ENCODE measurements around the gene NAV3. TPM values are rescaled to one million over a fixed set of nuclear protein-coding genes. Genes with fewer than 3 reads are reported as not detected.

The NAV3 gene
- total and polyA plus RNA-seq, 4 donors: 0.22 to 1.7 (median 0.71) TPM

DNA sequence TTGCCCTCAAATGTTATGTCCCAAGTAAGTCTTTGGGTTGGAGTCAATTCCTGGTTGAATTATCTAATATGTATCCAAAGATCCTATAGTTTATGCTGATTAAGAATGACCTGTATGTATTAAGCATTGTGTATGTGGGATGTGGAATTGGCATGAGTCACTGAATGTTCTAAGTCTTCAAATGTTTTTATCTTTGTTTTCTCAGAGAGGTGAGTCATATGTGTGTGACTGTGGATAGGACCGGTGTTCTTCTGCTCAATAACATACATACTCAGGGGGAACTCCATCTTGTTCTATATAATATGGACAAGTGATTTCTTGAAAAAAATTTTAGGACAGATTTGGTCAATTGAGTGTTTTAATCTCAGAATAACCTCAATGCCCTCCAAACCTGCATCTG is 57.9 kb downstream of the NAV3 start:
- H3K4me1 ChIP-seq (ENCODE audit: control insufficient read depth in 4 of 4, insufficient read depth in 4 of 4, low read length in 3 of 4): peaks cover 0 to 4% (median 2%) of the 10 kb centered on the region in 4 donors
- no peak overlapping the region for H3K4me3 ChIP-seq (ENCODE audit: low read depth in 1 of 3, low read length in 3 of 3)
- no peaks in the 10 kb centered on the region for H3K36me3 ChIP-seq (ENCODE audit: control insufficient read depth in 4 of 4, insufficient read depth in 3 of 4, low read depth in 1 of 4, low read length in 3 of 4)
- no peaks in the 10 kb centered on the region for H3K27me3 ChIP-seq (ENCODE audit: control insufficient read depth in 4 of 4, insufficient read depth in 4 of 4, low read length in 3 of 4)
- no peak overlapping the region for H3K9ac ChIP-seq (ENCODE audit: low read depth in 1 of 2, low read length in 2 of 2)
- TF ChIP-seq RXRA (IDR thresholded peaks at IDR 0.05): no peak
- no peaks in the 10 kb centered on the region for H3K9me3 ChIP-seq (ENCODE audit: control insufficient read depth in 4 of 4, low read length in 3 of 4)
- WGBS: 83% methylated on average over 1 of the region's 1 CpG
- H3K27ac ChIP-seq (ENCODE audit: low read depth in 1 of 2, low read length in 2 of 2): no peak overlapping the region
- DNase-seq (ENCODE audit: low spot score): no peak

- no peak for DNase-seq (ENCODE audit: low spot score)
- Histone ChIP-seq H3K27ac (ENCODE audit: low read depth in 1 of 2, low read length in 2 of 2) (no peak overlapping the region), H3K4me1 (ENCODE audit: control insufficient read depth in 4 of 4, insufficient read depth in 4 of 4, low read length in 3 of 4) (peaks cover 1 to 15% (median 10%) of the 10 kb centered on the region in 4 donors), H3K4me3 (ENCODE audit: low read depth in 1 of 3, low read length in 3 of 3) (no peak overlapping the region), H3K9me3 (ENCODE audit: control insufficient read depth in 4 of 4, low read length in 3 of 4) (no peaks in the 10 kb centered on the region), H3K27me3 (ENCODE audit: control insufficient read depth in 4 of 4, insufficient read depth in 4 of 4, low read length in 3 of 4) (no peaks in the 10 kb centered on the region), H3K36me3 (ENCODE audit: control insufficient read depth in 4 of 4, insufficient read depth in 3 of 4, low read depth in 1 of 4, low read length in 3 of 4) (no peaks in the 10 kb centered on the region), H3K9ac (ENCODE audit: low read depth in 1 of 2, low read length in 2 of 2) (no peak overlapping the region)
- TF ChIP-seq FOXA2 (IDR thresholded peaks at IDR 0.05): no peak
- TF ChIP-seq ZBTB33 (IDR thresholded peaks at IDR 0.05): no peak
- TF ChIP-seq, protein P1, sequence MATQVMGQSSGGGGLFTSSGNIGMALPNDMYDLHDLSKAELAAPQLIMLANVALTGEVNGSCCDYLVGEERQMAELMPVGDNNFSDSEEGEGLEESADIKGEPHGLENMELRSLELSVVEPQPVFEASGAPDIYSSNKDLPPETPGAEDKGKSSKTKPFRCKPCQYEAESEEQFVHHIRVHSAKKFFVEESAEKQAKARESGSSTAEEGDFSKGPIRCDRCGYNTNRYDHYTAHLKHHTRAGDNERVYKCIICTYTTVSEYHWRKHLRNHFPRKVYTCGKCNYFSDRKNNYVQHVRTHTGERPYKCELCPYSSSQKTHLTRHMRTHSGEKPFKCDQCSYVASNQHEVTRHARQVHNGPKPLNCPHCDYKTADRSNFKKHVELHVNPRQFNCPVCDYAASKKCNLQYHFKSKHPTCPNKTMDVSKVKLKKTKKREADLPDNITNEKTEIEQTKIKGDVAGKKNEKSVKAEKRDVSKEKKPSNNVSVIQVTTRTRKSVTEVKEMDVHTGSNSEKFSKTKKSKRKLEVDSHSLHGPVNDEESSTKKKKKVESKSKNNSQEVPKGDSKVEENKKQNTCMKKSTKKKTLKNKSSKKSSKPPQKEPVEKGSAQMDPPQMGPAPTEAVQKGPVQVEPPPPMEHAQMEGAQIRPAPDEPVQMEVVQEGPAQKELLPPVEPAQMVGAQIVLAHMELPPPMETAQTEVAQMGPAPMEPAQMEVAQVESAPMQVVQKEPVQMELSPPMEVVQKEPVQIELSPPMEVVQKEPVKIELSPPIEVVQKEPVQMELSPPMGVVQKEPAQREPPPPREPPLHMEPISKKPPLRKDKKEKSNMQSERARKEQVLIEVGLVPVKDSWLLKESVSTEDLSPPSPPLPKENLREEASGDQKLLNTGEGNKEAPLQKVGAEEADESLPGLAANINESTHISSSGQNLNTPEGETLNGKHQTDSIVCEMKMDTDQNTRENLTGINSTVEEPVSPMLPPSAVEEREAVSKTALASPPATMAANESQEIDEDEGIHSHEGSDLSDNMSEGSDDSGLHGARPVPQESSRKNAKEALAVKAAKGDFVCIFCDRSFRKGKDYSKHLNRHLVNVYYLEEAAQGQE (IDR thresholded peaks at IDR 0.05): no peak
- TF ChIP-seq GABPA (IDR thresholded peaks at IDR 0.05 in 1 of 2, conservative IDR thresholded peaks at IDR 0.05 in 1 of 2): no peak
- no peak for TF ChIP-seq HNF4G (IDR thresholded peaks at IDR 0.05)
- no peak for TF ChIP-seq FOXA1 (IDR thresholded peaks at IDR 0.05)
- TF ChIP-seq CTCF (IDR thresholded peaks at IDR 0.05; ENCODE audit: low read depth, low read length, missing input control): no peak
- no peak for TF ChIP-seq RAD21 (IDR thresholded peaks at IDR 0.05)
- TF ChIP-seq MAX (IDR thresholded peaks at IDR 0.05): no peak
- TF ChIP-seq, protein P2, sequence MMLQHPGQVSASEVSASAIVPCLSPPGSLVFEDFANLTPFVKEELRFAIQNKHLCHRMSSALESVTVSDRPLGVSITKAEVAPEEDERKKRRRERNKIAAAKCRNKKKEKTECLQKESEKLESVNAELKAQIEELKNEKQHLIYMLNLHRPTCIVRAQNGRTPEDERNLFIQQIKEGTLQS (IDR thresholded peaks at IDR 0.05): no peak
- TF ChIP-seq TAF1 (conservative IDR thresholded peaks at IDR 0.05): no peak
- no peak for TF ChIP-seq NR2F2 (IDR thresholded peaks at IDR 0.05)
- no peak for TF ChIP-seq YY1 (IDR thresholded peaks at IDR 0.05)
- TF ChIP-seq RXRA (IDR thresholded peaks at IDR 0.05): no peak
- TF ChIP-seq JUND (IDR thresholded peaks at IDR 0.05): no peak
- TF ChIP-seq HNF4A (conservative IDR thresholded peaks at IDR 0.05): no peak
- TF ChIP-seq EGR1 (IDR thresholded peaks at IDR 0.05; ENCODE audit: low read depth in 2 of 2): no peak
- TF ChIP-seq SP1 (IDR thresholded peaks at IDR 0.05): no peak
- 79% methylated on average over 3 of the region's 3 CpGs for WGBS
Measured at GRCh38 chr12:77891518-77892147, 60.9 kb downstream of the NAV3 start.
